GM23338 (cell line): ENCODE measurements around the gene ABCC1. TPM values are rescaled to one million over a fixed set of nuclear protein-coding genes. Genes with fewer than 3 reads are reported as not detected.

ENCODE experiments used
- ATAC-seq: fragments of 200-7000 bp; cut with Tn5 transposase; 3 replicates; pipeline ENCODE4 v1.9.1; 2020
- DNase-seq: peaks from one replicate; pipeline ENCODE4 v3.0.0-alpha.2; 2015; ENCODE audit warnings: low spot score
- H2AFZ ChIP-seq: fragments of 200-600 bp; sonication (generic); 2 replicates; pipeline ENCODE4 v1.8.0; 2016; ENCODE audit warnings: antibody characterized with exemption, mild to moderate bottlenecking, moderate library complexity
- H3F3A ChIP-seq: fragments of 200-600 bp; sonication (generic); replicated peaks from 2 replicates; pipeline ENCODE4 v1.8.0; 2017; ENCODE audit warnings: antibody characterized with exemption, mixed run types, low read depth
- H3K27ac ChIP-seq: fragments of 200-600 bp; sonication (generic); 2 replicates; pipeline ENCODE4 v1.6.1; 2016; ENCODE audit warnings: low read depth
- H3K27me3 ChIP-seq: fragments of 200-600 bp; sonication (generic); 2 replicates; pipeline ENCODE4 v1.8.0; 2016; ENCODE audit warnings: mild to moderate bottlenecking, mixed run types, moderate library complexity; ENCODE audit not compliant: insufficient read depth
- H3K36me3 ChIP-seq: fragments of 200-600 bp; sonication (generic); 2 replicates; pipeline ENCODE4 v1.8.0; 2016; ENCODE audit warnings: mild to moderate bottlenecking; ENCODE audit not compliant: insufficient read depth
- H3K4me1 ChIP-seq: fragments of 200-600 bp; sonication (generic); 2 replicates; pipeline ENCODE4 v1.8.0; 2016; ENCODE audit warnings: mild to moderate bottlenecking, moderate library complexity; ENCODE audit not compliant: insufficient read depth
- H3K4me2 ChIP-seq: fragments of 200-600 bp; sonication (generic); 2 replicates; pipeline ENCODE4 v1.7.1; 2017; ENCODE audit warnings: mixed run types
- H3K4me3 ChIP-seq: fragments of 200-600 bp; sonication (generic); 2 replicates; pipeline ENCODE4 v1.6.1; 2016; ENCODE audit warnings: mixed run types
- H3K79me2 ChIP-seq: fragments of 200-600 bp; sonication (generic); replicated peaks from 2 replicates; pipeline ENCODE4 v1.8.0; 2017; ENCODE audit warnings: mild to moderate bottlenecking; ENCODE audit not compliant: insufficient read depth
- H3K9me2 ChIP-seq: fragments of 200-600 bp; sonication (generic); 2 replicates; pipeline ENCODE4 v1.8.0; 2017; ENCODE audit not compliant: insufficient read depth
- H4K20me1 ChIP-seq: fragments of 200-600 bp; sonication (generic); replicated peaks from 2 replicates; pipeline ENCODE4 v1.8.0; 2017; ENCODE audit warnings: mild to moderate bottlenecking; ENCODE audit not compliant: insufficient read depth
- H3K27ac Mint-ChIP-seq: 2 replicates; pipeline ENCODE4 v1.8.0; 2020; ENCODE audit warnings: inconsistent platforms, mild to moderate bottlenecking, moderate library complexity, mixed read lengths
- H3K27me3 Mint-ChIP-seq: 3 replicates; pipeline ENCODE4 v1.8.0; 2022; ENCODE audit warnings: low read depth, mild to moderate bottlenecking, moderate library complexity, mixed read lengths, inconsistent platforms; ENCODE audit not compliant: insufficient read depth, poor library complexity
- H3K36me3 Mint-ChIP-seq: 3 replicates; pipeline ENCODE4 v1.8.0; 2021; ENCODE audit warnings: low read depth, mild to moderate bottlenecking, inconsistent platforms, moderate library complexity, mixed read lengths
- H3K4me1 Mint-ChIP-seq: 3 replicates; pipeline ENCODE4 v1.8.0; 2020; ENCODE audit warnings: mild to moderate bottlenecking, inconsistent platforms, mixed read lengths
- H3K4me3 Mint-ChIP-seq: 3 replicates; pipeline ENCODE4 v1.8.0; 2021; ENCODE audit warnings: moderate library complexity, mild to moderate bottlenecking, inconsistent platforms, mixed read lengths
- H3K9me3 Mint-ChIP-seq: 3 replicates; pipeline ENCODE4 v1.8.0; 2020; ENCODE audit warnings: moderate library complexity, mild to moderate bottlenecking, inconsistent platforms, mixed read lengths
- CREB1 ChIP-seq: fragments of 250-450 bp; sonication (Bioruptor Pico); IDR thresholded peaks from 2 replicates; pipeline ENCODE4 v1.5.0; 2020; ENCODE audit warnings: low read depth, mild to moderate bottlenecking, moderate library complexity
- EZH2 ChIP-seq: fragments of 200-600 bp; sonication (generic); IDR thresholded peaks from one replicate; pipeline ENCODE4 v1.8.0; 2017; ENCODE audit warnings: antibody characterized with exemption, mild to moderate bottlenecking, low read depth; ENCODE audit not compliant: unreplicated experiment
- EZH2phosphoT487 ChIP-seq: fragments of 200-600 bp; sonication (generic); IDR thresholded peaks from one replicate; pipeline ENCODE4 v1.8.1; 2018; ENCODE audit warnings: antibody characterized with exemption; ENCODE audit not compliant: unreplicated experiment
- POLR2AphosphoS5 ChIP-seq: IDR thresholded peaks from 2 replicates; pipeline ENCODE4 v1.6.1; 2016; ENCODE audit warnings: antibody characterized with exemption, low read depth
- STAT1 ChIP-seq: IDR thresholded peaks from one replicate; pipeline ENCODE4 v1.6.1; 2016; ENCODE audit warnings: antibody characterized with exemption; ENCODE audit not compliant: unreplicated experiment
- ZNF114 ChIP-seq: fragments of 250-450 bp; sonication (Bioruptor Pico); IDR thresholded peaks from 2 replicates; pipeline ENCODE4 v1.5.0; 2020; ENCODE audit warnings: mild to moderate bottlenecking, moderate library complexity
- ZNF331 ChIP-seq: fragments of 250-450 bp; sonication (Bioruptor Pico); IDR thresholded peaks from 2 replicates; pipeline ENCODE4 v1.5.0; 2020; ENCODE audit warnings: low read depth, mild to moderate bottlenecking, moderate library complexity
- polyA plus RNA-seq: library from polyadenylated mRNA; unstranded; fragments of >200 nt; fragmentation: Nextera tagmentation; extraction: Ambion mirVana; gene quantifications from 2 replicates; pipeline ENCODE4 v1.2.1, GENCODE V29; 2016
- total RNA-seq: library from RNA; depleted of rRNA; stranded (reverse); fragments of >200 nt; shearing (Covaris generic); gene quantifications from 2 replicates; pipeline ENCODE4 v1.2.3, GENCODE V29; 2014
- TF ChIP-seq, protein P1 (sequence below): fragments of 250-450 bp; sonication (Bioruptor Pico); IDR thresholded peaks from 2 replicates; pipeline ENCODE4 v1.5.0; 2020; ENCODE audit warnings: mild to moderate bottlenecking, moderate library complexity
- TF ChIP-seq, protein P2 (sequence below), 2 experiments: fragments of 200-600 bp in 1 of 2; sonication (generic) in 1 of 2; conservative IDR thresholded peaks; 2 replicates each; pipeline versions ENCODE4 v1.5.1 to v1.6.1; 2016 to 2017; ENCODE audit warnings: antibody characterized with exemption in 2 of 2, low read depth in 2 of 2, mild to moderate bottlenecking in 2 of 2, moderate library complexity in 1 of 2

ABCC1 gene
- total and polyA plus RNA-seq, 2 experiments from 2014 or later: 11.0 to 46.6 TPM

DNA sequence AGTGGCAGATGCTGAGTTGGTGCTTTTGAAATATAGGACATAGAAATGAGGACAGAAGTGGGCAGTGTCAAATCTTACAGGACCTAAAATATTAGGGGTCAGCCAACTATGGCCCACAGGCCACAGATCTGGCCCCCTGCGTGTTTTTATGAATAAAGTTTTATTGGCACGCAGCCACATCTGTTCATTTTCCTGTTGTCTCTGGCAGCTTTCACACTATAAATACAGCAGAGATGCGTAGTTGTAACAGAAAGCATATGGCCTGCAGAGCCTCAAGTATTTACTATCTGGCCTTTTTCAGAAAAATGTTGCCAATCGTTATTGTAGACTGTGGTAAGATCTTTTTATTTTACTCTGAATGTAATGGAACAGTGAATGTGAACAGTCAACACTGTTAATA, 191.1 kb downstream of the ABCC1 start (continued):
- TF ChIP-seq, protein P1, sequence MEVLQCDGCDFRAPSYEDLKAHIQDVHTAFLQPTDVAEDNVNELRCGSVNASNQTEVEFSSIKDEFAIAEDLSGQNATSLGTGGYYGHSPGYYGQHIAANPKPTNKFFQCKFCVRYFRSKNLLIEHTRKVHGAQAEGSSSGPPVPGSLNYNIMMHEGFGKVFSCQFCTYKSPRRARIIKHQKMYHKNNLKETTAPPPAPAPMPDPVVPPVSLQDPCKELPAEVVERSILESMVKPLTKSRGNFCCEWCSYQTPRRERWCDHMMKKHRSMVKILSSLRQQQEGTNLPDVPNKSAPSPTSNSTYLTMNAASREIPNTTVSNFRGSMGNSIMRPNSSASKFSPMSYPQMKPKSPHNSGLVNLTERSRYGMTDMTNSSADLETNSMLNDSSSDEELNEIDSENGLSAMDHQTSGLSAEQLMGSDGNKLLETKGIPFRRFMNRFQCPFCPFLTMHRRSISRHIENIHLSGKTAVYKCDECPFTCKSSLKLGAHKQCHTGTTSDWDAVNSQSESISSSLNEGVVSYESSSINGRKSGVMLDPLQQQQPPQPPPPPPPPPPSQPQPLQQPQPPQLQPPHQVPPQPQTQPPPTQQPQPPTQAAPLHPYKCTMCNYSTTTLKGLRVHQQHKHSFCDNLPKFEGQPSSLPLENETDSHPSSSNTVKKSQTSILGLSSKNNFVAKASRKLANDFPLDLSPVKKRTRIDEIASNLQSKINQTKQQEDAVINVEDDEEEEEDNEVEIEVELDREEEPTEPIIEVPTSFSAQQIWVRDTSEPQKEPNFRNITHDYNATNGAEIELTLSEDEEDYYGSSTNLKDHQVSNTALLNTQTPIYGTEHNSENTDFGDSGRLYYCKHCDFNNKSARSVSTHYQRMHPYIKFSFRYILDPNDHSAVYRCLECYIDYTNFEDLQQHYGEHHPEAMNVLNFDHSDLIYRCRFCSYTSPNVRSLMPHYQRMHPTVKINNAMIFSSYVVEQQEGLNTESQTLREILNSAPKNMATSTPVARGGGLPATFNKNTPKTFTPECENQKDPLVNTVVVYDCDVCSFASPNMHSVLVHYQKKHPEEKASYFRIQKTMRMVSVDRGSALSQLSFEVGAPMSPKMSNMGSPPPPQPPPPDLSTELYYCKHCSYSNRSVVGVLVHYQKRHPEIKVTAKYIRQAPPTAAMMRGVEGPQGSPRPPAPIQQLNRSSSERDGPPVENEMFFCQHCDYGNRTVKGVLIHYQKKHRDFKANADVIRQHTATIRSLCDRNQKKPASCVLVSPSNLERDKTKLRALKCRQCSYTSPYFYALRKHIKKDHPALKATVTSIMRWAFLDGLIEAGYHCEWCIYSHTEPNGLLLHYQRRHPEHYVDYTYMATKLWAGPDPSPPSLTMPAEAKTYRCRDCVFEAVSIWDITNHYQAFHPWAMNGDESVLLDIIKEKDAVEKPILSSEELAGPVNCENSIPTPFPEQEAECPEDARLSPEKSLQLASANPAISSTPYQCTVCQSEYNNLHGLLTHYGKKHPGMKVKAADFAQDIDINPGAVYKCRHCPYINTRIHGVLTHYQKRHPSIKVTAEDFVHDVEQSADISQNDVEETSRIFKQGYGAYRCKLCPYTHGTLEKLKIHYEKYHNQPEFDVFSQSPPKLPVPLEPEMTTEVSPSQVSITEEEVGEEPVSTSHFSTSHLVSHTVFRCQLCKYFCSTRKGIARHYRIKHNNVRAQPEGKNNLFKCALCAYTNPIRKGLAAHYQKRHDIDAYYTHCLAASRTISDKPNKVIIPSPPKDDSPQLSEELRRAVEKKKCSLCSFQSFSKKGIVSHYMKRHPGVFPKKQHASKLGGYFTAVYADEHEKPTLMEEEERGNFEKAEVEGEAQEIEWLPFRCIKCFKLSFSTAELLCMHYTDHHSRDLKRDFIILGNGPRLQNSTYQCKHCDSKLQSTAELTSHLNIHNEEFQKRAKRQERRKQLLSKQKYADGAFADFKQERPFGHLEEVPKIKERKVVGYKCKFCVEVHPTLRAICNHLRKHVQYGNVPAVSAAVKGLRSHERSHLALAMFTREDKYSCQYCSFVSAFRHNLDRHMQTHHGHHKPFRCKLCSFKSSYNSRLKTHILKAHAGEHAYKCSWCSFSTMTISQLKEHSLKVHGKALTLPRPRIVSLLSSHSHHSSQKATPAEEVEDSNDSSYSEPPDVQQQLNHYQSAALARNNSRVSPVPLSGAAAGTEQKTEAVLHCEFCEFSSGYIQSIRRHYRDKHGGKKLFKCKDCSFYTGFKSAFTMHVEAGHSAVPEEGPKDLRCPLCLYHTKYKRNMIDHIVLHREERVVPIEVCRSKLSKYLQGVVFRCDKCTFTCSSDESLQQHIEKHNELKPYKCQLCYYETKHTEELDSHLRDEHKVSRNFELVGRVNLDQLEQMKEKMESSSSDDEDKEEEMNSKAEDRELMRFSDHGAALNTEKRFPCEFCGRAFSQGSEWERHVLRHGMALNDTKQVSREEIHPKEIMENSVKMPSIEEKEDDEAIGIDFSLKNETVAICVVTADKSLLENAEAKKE (CRISPR knock-in tag): no peak
- TF ChIP-seq STAT1: no peak
- TF ChIP-seq, protein P2, sequence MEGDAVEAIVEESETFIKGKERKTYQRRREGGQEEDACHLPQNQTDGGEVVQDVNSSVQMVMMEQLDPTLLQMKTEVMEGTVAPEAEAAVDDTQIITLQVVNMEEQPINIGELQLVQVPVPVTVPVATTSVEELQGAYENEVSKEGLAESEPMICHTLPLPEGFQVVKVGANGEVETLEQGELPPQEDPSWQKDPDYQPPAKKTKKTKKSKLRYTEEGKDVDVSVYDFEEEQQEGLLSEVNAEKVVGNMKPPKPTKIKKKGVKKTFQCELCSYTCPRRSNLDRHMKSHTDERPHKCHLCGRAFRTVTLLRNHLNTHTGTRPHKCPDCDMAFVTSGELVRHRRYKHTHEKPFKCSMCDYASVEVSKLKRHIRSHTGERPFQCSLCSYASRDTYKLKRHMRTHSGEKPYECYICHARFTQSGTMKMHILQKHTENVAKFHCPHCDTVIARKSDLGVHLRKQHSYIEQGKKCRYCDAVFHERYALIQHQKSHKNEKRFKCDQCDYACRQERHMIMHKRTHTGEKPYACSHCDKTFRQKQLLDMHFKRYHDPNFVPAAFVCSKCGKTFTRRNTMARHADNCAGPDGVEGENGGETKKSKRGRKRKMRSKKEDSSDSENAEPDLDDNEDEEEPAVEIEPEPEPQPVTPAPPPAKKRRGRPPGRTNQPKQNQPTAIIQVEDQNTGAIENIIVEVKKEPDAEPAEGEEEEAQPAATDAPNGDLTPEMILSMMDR (conservative IDR thresholded peaks at IDR 0.05; ENCODE audit: low read depth in 2 of 2): no peak
- TF ChIP-seq ZNF114 (CRISPR knock-in tag): no peak
- no peak for TF ChIP-seq CREB1
- TF ChIP-seq EZH2phosphoT487: no peak
- TF ChIP-seq EZH2: no peak

DNA sequence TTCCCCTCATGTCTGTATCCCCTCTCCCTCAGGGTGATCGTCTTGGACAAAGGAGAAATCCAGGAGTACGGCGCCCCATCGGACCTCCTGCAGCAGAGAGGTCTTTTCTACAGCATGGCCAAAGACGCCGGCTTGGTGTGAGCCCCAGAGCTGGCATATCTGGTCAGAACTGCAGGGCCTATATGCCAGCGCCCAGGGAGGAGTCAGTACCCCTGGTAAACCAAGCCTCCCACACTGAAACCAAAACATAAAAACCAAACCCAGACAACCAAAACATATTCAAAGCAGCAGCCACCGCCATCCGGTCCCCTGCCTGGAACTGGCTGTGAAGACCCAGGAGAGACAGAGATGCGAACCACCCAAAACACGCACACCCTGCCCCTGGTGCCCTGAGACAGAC, 191.7 kb downstream of the ABCC1 start:
- Histone ChIP-seq H3K4me2 (no peak overlapping the region), H3K79me2 (no peaks in the 10 kb centered on the region), H3K27me3 (no peaks in the 10 kb centered on the region), H3K4me1 (0 out of 2 replicates have a peak, but pooled peaks cover 4% of the 10 kb centered on the region), H3K36me3 (peaks cover 30% of the 10 kb centered on the region), H3F3A (0 out of 2 replicates have a peak, but pooled peaks cover 5% of the 10 kb centered on the region), H3K27ac (no peak overlapping the region), H3K9me2 (no peaks in the 10 kb centered on the region), H3K4me3 (no peak overlapping the region), H4K20me1 (peaks cover 8% of the 10 kb centered on the region; the same call in 1 of the 2 replicates), H2AFZ (no peak overlapping the region)
- Mint-ChIP-seq H3K27ac (no peak overlapping the region), H3K27me3 (peaks cover 18% of the 10 kb centered on the region), H3K4me1 (peaks cover 14% of the 10 kb centered on the region), H3K4me3 (no peak overlapping the region), H3K36me3 (peaks cover 66% of the 10 kb centered on the region), H3K9me3 (no peaks in the 10 kb centered on the region)
- TF ChIP-seq ZNF331 (CRISPR knock-in tag) (no peak), EZH2 (no peak), POLR2AphosphoS5 (no peak)
- TF ChIP-seq, protein P1 (CRISPR knock-in tag): no peak
- DNase-seq (no peak), ATAC-seq (no peak)
